K562 (cell line): ENCODE data around the gene CCDC85C. TPM values are rescaled to one million over a fixed set of nuclear protein-coding genes. Genes with fewer than 3 reads are reported as not detected.

Experiments used
- ATAC-seq: fragments of 200-7000 bp; cut with Tn5 transposase; 3 replicates; pipeline ENCODE4 v1.9.1; 2020; ENCODE audit warnings: moderate library complexity
- BruUV-seq: library from RNA; stranded (reverse); fragments of 400-500 nt; replicated peaks from 2 replicates; lab custom pipeline; 2021; lab: Mats Ljungman, UMichigan
- CTCF ChIA-PET: fragments of 300-600 bp; formaldehyde crosslinking; extraction: SDS; loops from one replicate; lab custom pipeline; 2021; ENCODE audit warnings: low intra/inter-chr PET ratio; lab: Yijun Ruan, JAX
- POLR2A ChIA-PET: fragments of 300-600, 350-650 bp; sonication (Branson Sonifier 250); formaldehyde crosslinking; extraction: SDS; loops from one replicate; lab custom pipeline; 2021; ENCODE audit warnings: antibody characterized with exemption, inconsistent platforms; lab: Yijun Ruan, JAX
- DNase-seq, 4 experiments: peaks; one replicate each; pipeline versions ENCODE4 v3.0.0 to v3.0.0-alpha.2; 2011 to 2018; ENCODE audit warnings: low spot score in 3 of 4, mixed read lengths in 3 of 4; ENCODE audit errors: extremely low read depth in 1 of 4
- FAIRE-seq: peaks from 2 replicates; lab custom pipeline; 2011; peaks lifted over from hg19 to GRCh38; lab: Jason Lieb, UNC
- H2AFZ ChIP-seq: 2 replicates; pipeline ENCODE4 v1.6.0; 2011; ENCODE audit warnings: low read depth, low read length, control low read depth, inconsistent platforms
- H3K27ac ChIP-seq: fragments of 200-600 bp; 3 replicates; pipeline ENCODE4 v1.8.0; 2011; ENCODE audit warnings: low read depth, mild to moderate bottlenecking, control low read depth, inconsistent platforms, low read length, moderate library complexity, mixed read lengths; ENCODE audit errors: extremely low read depth
- H3K27me3 ChIP-seq, 2 experiments: fragments of 300-600 bp in 1 of 2; 2 replicates in 1 of 2; 3 replicates in 1 of 2; pipeline versions ENCODE4 v1.6.0 to v1.8.0; 2011; ENCODE audit warnings: inconsistent platforms in 2 of 2, low read length in 2 of 2, mild to moderate bottlenecking in 1 of 2, mixed read lengths in 1 of 2, moderate library complexity in 1 of 2; ENCODE audit not compliant: control insufficient read depth in 2 of 2, insufficient read depth in 2 of 2
- H3K36me3 ChIP-seq: fragments of 300-600 bp; 3 replicates; pipeline ENCODE4 v1.8.0; 2011; ENCODE audit warnings: mild to moderate bottlenecking, low read length, inconsistent platforms; ENCODE audit not compliant: control insufficient read depth, insufficient read depth
- H3K4me1 ChIP-seq, 2 experiments: fragments of 200-600 bp in 1 of 2; replicated peaks in 1 of 2; 2 replicates in 1 of 2; 3 replicates in 1 of 2; pipeline versions ENCODE4 v1.5.1 to v1.8.0; 2011; ENCODE audit warnings: inconsistent platforms in 2 of 2, low read length in 2 of 2, mild to moderate bottlenecking in 1 of 2, mixed read lengths in 1 of 2, moderate library complexity in 1 of 2; ENCODE audit not compliant: control insufficient read depth in 2 of 2, insufficient read depth in 2 of 2
- H3K4me2 ChIP-seq: 2 replicates; pipeline ENCODE4 v1.6.1; 2011; ENCODE audit warnings: low read length, control low read depth, inconsistent platforms, mixed read lengths; ENCODE audit not compliant: insufficient read depth
- H3K4me3 ChIP-seq: fragments of 200-600 bp; sonication (generic), shearing (Covaris generic); 2 replicates; pipeline ENCODE4 v1.5.1; 2016; ENCODE audit warnings: control low read depth, inconsistent platforms
- H3K79me2 ChIP-seq: fragments of 200-600 bp; 3 replicates; pipeline ENCODE4 v1.8.0; 2011; ENCODE audit warnings: low read length, inconsistent platforms; ENCODE audit not compliant: control insufficient read depth, insufficient read depth
- H3K9ac ChIP-seq, 2 experiments: 2 replicates each; pipeline versions ENCODE4 v1.6.0 to v1.6.1; 2011; ENCODE audit warnings: low read depth in 2 of 2, low read length in 2 of 2, control low read depth in 1 of 2, inconsistent platforms in 1 of 2, mild to moderate bottlenecking in 1 of 2, mixed read lengths in 1 of 2; ENCODE audit not compliant: insufficient read depth in 1 of 2
- H3K9me1 ChIP-seq: one replicate; pipeline ENCODE4 v1.6.0; 2011; ENCODE audit warnings: inconsistent platforms, mild to moderate bottlenecking, low read length, moderate library complexity; ENCODE audit not compliant: control insufficient read depth, insufficient read depth
- H3K9me3 ChIP-seq: replicated peaks from 2 replicates; pipeline ENCODE4 v1.5.1; 2011; ENCODE audit warnings: low read depth, low read length, inconsistent platforms; ENCODE audit not compliant: control insufficient read depth, insufficient read depth
- H4K20me1 ChIP-seq: replicated peaks from 2 replicates; pipeline ENCODE4 v1.6.1; 2011; ENCODE audit warnings: low read length, inconsistent platforms, mixed read lengths; ENCODE audit not compliant: control insufficient read depth, insufficient read depth
- CBFA2T3 ChIP-seq: fragments of 450-650 bp; IDR thresholded peaks from 2 replicates; pipeline ENCODE4 v1.6.1; 2017
- NKRF ChIP-seq: fragments of 450-650 bp; IDR thresholded peaks from 2 replicates; pipeline ENCODE4 v1.6.1; 2016; ENCODE audit warnings: borderline replicate concordance
- TCF3 ChIP-seq: sonication (generic); formaldehyde crosslinking; IDR thresholded peaks from 2 replicates; pipeline ENCODE4 v1.4.0; 2020; ENCODE audit warnings: mild to moderate bottlenecking, missing genetic modification reagents
- WGBS: fragments of 100-300 bp; shearing (Covaris generic); methylation state at CpG from one replicate; pipeline ENCODE4 v1.1.6; 2016; ENCODE audit warnings: low coverage, mixed read lengths; ENCODE audit not compliant: insufficient coverage; ENCODE audit errors: missing lambda C conversion rate; 5-methylcytosine and 5-hydroxymethylcytosine counted together
- in situ Hi-C: fragments of 300-500 bp; cut with MboI; formaldehyde crosslinking; loops from 4 replicates; pipeline ENCODE4 v1.15.0; 2018; ENCODE audit warnings: inconsistent platforms, mixed read lengths
- intact Hi-C: fragments of 100-400 bp; cut with micrococcal nuclease; formaldehyde crosslinking; loops from 2 replicates; pipeline ENCODE4 v1.14.2; 2022
- polyA plus RNA-seq, 8 experiments: library from polyadenylated mRNA; depleted of rRNA in 4 of 8; stranded (reverse) in 5 of 8; unstranded in 3 of 8; fragments of >200 nt; fragmentation: Nextera tagmentation in 2 of 8; fragmentation: Illumina TruSeq in 1 of 8; extraction: Ambion mirVana in 2 of 8; extraction: Trizol in 1 of 8; gene quantifications; 2 replicates each; pipeline versions ENCODE4 v1.2.1 to v1.2.3, GENCODE V29; 2011 to 2014; ENCODE audit warnings: inconsistent platforms in 1 of 8, missing spikeins in 1 of 8
- total RNA-seq, 7 experiments: library from RNA; depleted of rRNA in 6 of 7; stranded (reverse); fragments of >200 nt in 6 of 7; fragmentation: Illumina TruSeq in 2 of 7; extraction: Trizol in 2 of 7; gene quantifications; 2 replicates each; pipeline versions ENCODE4 v1.2.1 to v1.2.3, GENCODE V29; 2011 to 2021; ENCODE audit warnings: low replicate concordance in 1 of 7

The CCDC85C gene
- total and polyA plus RNA-seq, 9 of the 15 experiments (the other 6 are each of a cell fraction or from before 2014, with no cell fraction given) = 0.18 to 22.0 (median 6.3) TPM

GRCh38 chr14:99566390-99567354, 37.3 kb downstream of the CCDC85C start:
- Histone ChIP-seq H3K9ac (no peak overlapping the region), H4K20me1 (peaks cover 52% of the 10 kb centered on the region), H2AFZ (no peak overlapping the region), H3K27me3 (no peaks in the 10 kb centered on the region), H3K27ac (no peak overlapping the region), H3K9me3 (no peaks in the 10 kb centered on the region), H3K36me3 (no peaks in the 10 kb centered on the region), H3K4me1 (peaks cover 10 to 65% of the 10 kb centered on the region in 2 experiments; a peak in 4 of 5 replicates), H3K79me2 (0 out of 3 replicates have a peak, but pooled peaks cover 7% of the 10 kb centered on the region), H3K4me3 (no peak overlapping the region), H3K4me2 (no peak overlapping the region), H3K9me1 (peaks cover 2% of the 10 kb centered on the region)
- BruUV-seq = no TSS peak
- ATAC-seq (no peak), FAIRE-seq (peak; percentile 26), DNase-seq (peak in 1 of 4 experiments; percentile 31)
- intact Hi-C loops (no loop called here), in situ Hi-C loops (no loop called here)
- CTCF ChIA-PET = no interaction called here
- WGBS = 57% methylated on average over 16 of the region's 20 CpGs
- POLR2A ChIA-PET = interaction anchor here (1.1 kb wide), 1 partner anchor 35 kb away, joined by 3 read pairs; no protein-coding TSS in a partner anchor
- TF ChIP-seq CBFA2T3 (peak; percentile 30), TCF3 (CRISPR knock-in tag) (0 out of 2 replicates have a peak, but pooled peaks have one; percentile 16), NKRF (no peak)
